Stomach (tissue), 4 donors: ENCODE data around the gene C2CD4A.

Experiments
- EP300 ChIP-seq: sonication (generic); formaldehyde crosslinking; IDR thresholded peaks from one replicate; pipeline ENCODE4 v1.6.1; 2017; ENCODE audit warnings: antibody characterized with exemption
- POLR2A ChIP-seq, 4 donors: fragments of 450-650 bp; IDR thresholded peaks; one replicate each; pipeline ENCODE4 v1.6.1; 2016; ENCODE audit warnings: antibody characterized with exemption in 4 of 4, control low read depth in 2 of 4, mild to moderate bottlenecking in 1 of 4, moderate library complexity in 1 of 4
- POLR2AphosphoS5 ChIP-seq, 3 donors: sonication (generic); formaldehyde crosslinking; IDR thresholded peaks; one replicate each; pipeline ENCODE4 v1.6.1; 2016; ENCODE audit warnings: antibody characterized with exemption in 3 of 3

GRCh38 chr15:62069551-62069950 lies 2.8 kb downstream of the C2CD4A start:
- TF ChIP-seq EP300 (no peak), POLR2AphosphoS5 (IDR thresholded peaks at IDR 0.05) (no peak), POLR2A (IDR thresholded peaks at IDR 0.05) (no peak)
